K562 (cell line): ENCODE measurements around the gene ADORA3. TPM values are rescaled to one million over a fixed set of nuclear protein-coding genes. Genes with fewer than 3 reads are reported as not detected.

Experiments used
- ATF4 ChIP-seq: fragments of 450-650 bp; formaldehyde crosslinking; IDR thresholded peaks from 2 replicates; pipeline ENCODE4 v1.4.0; 2022; ENCODE audit warnings: mild to moderate bottlenecking, moderate library complexity
- BDP1 ChIP-seq: IDR thresholded peaks from 3 replicates; pipeline ENCODE4 v1.6.1; 2011; ENCODE audit not compliant: insufficient read length, insufficient read depth
- CBFA2T3 ChIP-seq: fragments of 450-650 bp; IDR thresholded peaks from 2 replicates; pipeline ENCODE4 v1.6.1; 2017
- CBFB ChIP-seq: sonication (generic); formaldehyde crosslinking; IDR thresholded peaks from 2 replicates; pipeline ENCODE4 v1.4.0; 2020; ENCODE audit warnings: mild to moderate bottlenecking, missing genetic modification reagents
- CEBPG ChIP-seq, 3 experiments: fragments of 200-800 bp in 1 of 3; sonication (Bioruptor generic) in 1 of 3; sonication (generic) in 1 of 3; formaldehyde crosslinking in 1 of 3; IDR thresholded peaks in 2 of 3; conservative IDR thresholded peaks in 1 of 3; 2 replicates each; pipeline versions ENCODE4 v1.6.1 to v1.8.0; 2016 to 2022; ENCODE audit warnings: missing compliant biosample characterization in 2 of 3, missing genetic modification characterization in 2 of 3, mild to moderate bottlenecking in 1 of 3, missing genetic modification reagents in 1 of 3
- CHD1 ChIP-seq: fragments of 200-600 bp; sonication (generic); IDR thresholded peaks from one replicate; pipeline ENCODE4 v1.6.1; 2012; ENCODE audit warnings: mild to moderate bottlenecking, moderate library complexity, low read length, inconsistent platforms
- CHD4 ChIP-seq: fragments of 200-600 bp; sonication (generic); IDR thresholded peaks from 3 replicates; pipeline ENCODE4 v1.6.1; 2012; ENCODE audit warnings: low read depth, mild to moderate bottlenecking, mixed read lengths, low read length, inconsistent platforms; ENCODE audit not compliant: insufficient read depth, insufficient replicate concordance, poor library complexity, severe bottlenecking
- DLX4 ChIP-seq: fragments of 250-450 bp; sonication (Bioruptor Pico); IDR thresholded peaks from 2 replicates; pipeline ENCODE4 v1.6.1; 2021; ENCODE audit warnings: mild to moderate bottlenecking
- DNMT1 ChIP-seq: fragments of 450-650 bp; IDR thresholded peaks from 2 replicates; pipeline ENCODE4 v1.6.1; 2016; ENCODE audit warnings: antibody characterized with exemption, mild to moderate bottlenecking
- EWSR1 ChIP-seq: fragments of 450-650 bp; IDR thresholded peaks from 2 replicates; pipeline ENCODE4 v1.6.1; 2018; ENCODE audit warnings: borderline replicate concordance, mild to moderate bottlenecking, low read depth, moderate library complexity; ENCODE audit not compliant: partially characterized antibody
- FOXA1 ChIP-seq: fragments of 450-650 bp; IDR thresholded peaks from 2 replicates; pipeline ENCODE4 v1.6.1; 2016; ENCODE audit warnings: mild to moderate bottlenecking, borderline replicate concordance
- MBD1 ChIP-seq: fragments of 250-450 bp; sonication (Bioruptor Pico); IDR thresholded peaks from 2 replicates; pipeline ENCODE4 v1.8.0; 2022; ENCODE audit warnings: inconsistent platforms
- NKRF ChIP-seq: fragments of 450-650 bp; IDR thresholded peaks from 2 replicates; pipeline ENCODE4 v1.6.1; 2016; ENCODE audit warnings: borderline replicate concordance
- RHOXF2B ChIP-seq: fragments of 250-450 bp; sonication (Bioruptor Pico); conservative IDR thresholded peaks from 2 replicates; pipeline ENCODE4 v1.5.1; 2021
- SMC3 ChIP-seq: conservative IDR thresholded peaks from 2 replicates; pipeline ENCODE4 v1.6.1; 2011; ENCODE audit warnings: low read depth, low read length, improper control_type of control experiment; ENCODE audit not compliant: insufficient read depth
- ZFP91 ChIP-seq: sonication (generic); formaldehyde crosslinking; IDR thresholded peaks from 2 replicates; pipeline ENCODE4 v1.8.0; 2022; ENCODE audit warnings: mild to moderate bottlenecking, missing genetic modification reagents
- ZNF280B ChIP-seq: fragments of 250-450 bp; sonication (Bioruptor Pico); IDR thresholded peaks from 2 replicates; pipeline ENCODE4 v1.5.1; 2021; ENCODE audit warnings: mild to moderate bottlenecking
- ZNF316 ChIP-seq: fragments of 450-650 bp; IDR thresholded peaks from 2 replicates; pipeline ENCODE4 v1.6.1; 2016
- ZNF695 ChIP-seq: fragments of 450-650 bp; formaldehyde crosslinking; IDR thresholded peaks from 2 replicates; pipeline ENCODE4 v1.4.0; 2020; ENCODE audit warnings: mild to moderate bottlenecking, moderate library complexity
- polyA plus RNA-seq, 8 experiments: library from polyadenylated mRNA; depleted of rRNA in 4 of 8; stranded (reverse) in 5 of 8; unstranded in 3 of 8; fragments of >200 nt; fragmentation: Nextera tagmentation in 2 of 8; fragmentation: Illumina TruSeq in 1 of 8; extraction: Ambion mirVana in 2 of 8; extraction: Trizol in 1 of 8; gene quantifications; 2 replicates each; pipeline versions ENCODE4 v1.2.1 to v1.2.3, GENCODE V29; 2011 to 2014; ENCODE audit warnings: inconsistent platforms in 1 of 8, missing spikeins in 1 of 8
- total RNA-seq, 7 experiments: library from RNA; depleted of rRNA in 6 of 7; stranded (reverse); fragments of >200 nt in 6 of 7; fragmentation: Illumina TruSeq in 2 of 7; extraction: Trizol in 2 of 7; gene quantifications; 2 replicates each; pipeline versions ENCODE4 v1.2.1 to v1.2.3, GENCODE V29; 2011 to 2021; ENCODE audit warnings: low replicate concordance in 1 of 7

Gene ADORA3
- total and polyA plus RNA-seq, 9 of the 15 experiments (the other 6 are each of a cell fraction or from before 2014, with no cell fraction given) = 0.09 to 0.35 (median 0.16) TPM; not detected in 3

GRCh38 chr1:111463029-111463683 is 40.3 kb downstream of the ADORA3 start (continued):
- TF ChIP-seq CHD4 (no peak), CEBPG (CRISPR knock-in tag; IDR thresholded peaks at IDR 0.05) (no peak), CEBPG (tag; conservative IDR thresholded peaks at IDR 0.05 in 1 of 2, IDR thresholded peaks at IDR 0.05 in 1 of 2) (no peak), CBFB (CRISPR knock-in tag) (no peak), MBD1 (no peak), CHD1 (no peak), DNMT1 (no peak), CBFA2T3 (peak; percentile 70), EWSR1 (no peak), ZNF316 (no peak), RHOXF2B (CRISPR knock-in tag) (no peak), ATF4 (CRISPR knock-in tag) (0 out of 2 replicates have a peak, but pooled peaks have one; percentile 4), BDP1 (no peak), FOXA1 (no peak), ZNF280B (CRISPR knock-in tag) (no peak), ZFP91 (CRISPR knock-in tag) (no peak), DLX4 (CRISPR knock-in tag) (no peak), SMC3 (no peak), ZNF695 (no peak), NKRF (no peak; the same call in 1 of the 2 replicates)
